Measurements from ENCODE around the gene MEX3A.
A peak's percentile ranks its signal among the peaks of the same experiment; 100 is the strongest.
"Not testable (repeated sequence)": the region's sequence is repeated elsewhere in the genome, so short reads cannot be mapped to it uniquely, and the experiment has no call there.

MEX3A gene

DNA sequence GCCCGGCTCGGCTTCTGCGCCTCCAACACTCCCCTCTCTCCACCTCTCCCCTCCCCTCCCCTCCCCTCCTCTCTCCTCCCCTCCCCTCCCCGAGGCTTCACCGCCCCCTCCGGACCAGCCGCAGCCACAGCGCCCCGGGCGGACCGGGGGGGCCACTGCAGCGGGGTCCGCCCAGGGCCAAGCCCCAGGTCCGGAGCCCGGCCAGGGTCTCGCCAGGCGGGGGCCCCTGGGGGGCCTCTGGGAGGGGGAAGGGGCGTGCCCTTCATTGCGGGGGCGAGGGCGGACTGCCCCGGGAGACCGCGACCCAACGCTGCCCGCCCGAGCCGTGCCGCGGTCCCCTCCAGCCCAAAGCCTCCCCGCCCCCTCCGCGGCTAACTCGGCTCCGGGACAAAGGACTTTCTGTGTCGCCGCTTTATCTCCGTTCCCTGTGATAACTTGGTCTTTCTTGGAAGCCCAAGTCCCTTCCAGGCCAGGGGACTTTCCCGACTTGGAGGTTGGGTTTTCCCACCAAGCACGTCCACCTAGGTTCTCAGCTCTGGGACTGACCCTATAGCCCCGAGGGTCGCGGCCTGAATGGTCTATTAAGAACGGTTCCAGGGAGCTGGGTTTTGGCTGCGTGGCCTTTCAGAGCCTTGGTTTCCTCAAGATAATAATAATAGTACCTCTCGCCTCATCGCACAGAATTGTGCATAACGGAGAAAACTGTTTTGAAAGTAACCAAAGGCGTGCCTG lies 28.3 kb downstream of the MEX3A start, which contains the start of gene UBQLN4:
Gene UBQLN4, minus strand, starts transcription at position 31 of the 732 bp plus-strand sequence. CDS start 97 bp downstream, outside the sequence.
- DNase-seq: peak; percentile 95

DNA sequence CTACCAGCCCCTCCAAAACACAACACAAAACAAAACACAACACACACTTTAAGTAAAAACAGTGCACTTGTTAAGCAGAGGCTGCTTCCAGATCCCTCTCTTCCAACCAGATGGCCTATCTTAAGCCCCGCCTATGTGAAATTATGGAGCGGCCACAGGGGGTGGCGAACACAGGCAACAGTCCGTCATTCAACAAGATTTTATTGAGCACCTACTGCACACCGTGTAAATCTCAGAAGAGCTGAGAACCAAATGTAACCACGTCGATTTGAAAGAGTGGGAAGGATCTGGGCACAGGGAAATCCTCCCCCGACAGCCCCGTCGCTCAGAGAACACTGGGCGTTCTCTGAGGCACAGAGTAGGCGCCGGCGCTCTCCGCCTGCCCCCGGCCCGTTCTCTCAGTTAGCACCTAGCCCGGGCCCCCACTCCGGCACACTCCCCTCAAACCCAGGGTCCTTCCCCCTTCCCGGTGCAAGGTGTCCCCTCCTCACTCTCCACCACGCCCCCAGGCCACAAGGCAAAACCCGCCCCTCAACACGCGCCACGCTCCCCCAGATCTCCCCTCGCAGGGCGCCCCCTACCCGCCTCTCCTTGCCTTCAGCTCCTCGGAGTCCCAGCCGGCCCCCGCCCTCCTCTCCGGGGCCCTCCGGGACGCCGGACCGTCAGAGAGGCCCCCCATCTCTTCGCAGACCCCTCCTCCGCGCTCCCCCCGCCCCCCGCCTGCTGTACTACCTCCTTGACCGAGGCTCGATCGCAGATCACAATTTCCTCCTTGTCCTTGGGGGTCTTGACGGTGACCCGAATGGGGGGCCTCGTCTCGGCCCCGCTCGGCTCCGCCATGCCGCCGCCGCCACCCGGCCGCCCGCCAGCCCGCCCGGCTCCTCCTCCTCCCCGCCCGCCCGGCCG lies 29.1 kb downstream of the MEX3A start:
- peak; percentile 83 for DNase-seq

GRCh38 chr1:156051011-156051725 lies 31.1 kb downstream of the MEX3A start:
- DNase-seq: no peak

DNA sequence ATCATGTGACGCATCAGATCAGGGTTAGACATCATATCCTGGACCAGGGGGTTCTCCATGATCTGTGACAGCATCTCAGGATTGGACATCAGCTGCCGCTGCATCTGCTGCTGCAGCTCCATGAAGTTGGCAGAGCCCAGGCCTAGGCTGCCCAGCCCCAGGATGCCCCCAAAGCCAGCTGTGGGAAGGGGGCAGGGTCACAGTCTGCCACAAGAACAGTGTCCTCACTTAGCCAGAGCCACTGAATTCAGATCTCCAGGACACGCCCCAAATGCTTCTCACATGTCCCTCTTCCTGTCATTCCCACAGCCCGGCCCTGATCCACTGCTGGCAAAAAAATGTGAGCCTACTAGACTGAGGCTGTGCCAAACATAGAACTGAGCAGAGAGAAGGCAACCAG lies 31.9 kb downstream of the MEX3A start:
- DNase-seq: peak; percentile 73

- DNase-seq: no peak
Measured at GRCh38 chr1:156048663-156049258, 33.5 kb downstream of the MEX3A start.

GRCh38 chr1:156045076-156045475 lies 37.2 kb downstream of the MEX3A start:
- no peak for DNase-seq

DNA sequence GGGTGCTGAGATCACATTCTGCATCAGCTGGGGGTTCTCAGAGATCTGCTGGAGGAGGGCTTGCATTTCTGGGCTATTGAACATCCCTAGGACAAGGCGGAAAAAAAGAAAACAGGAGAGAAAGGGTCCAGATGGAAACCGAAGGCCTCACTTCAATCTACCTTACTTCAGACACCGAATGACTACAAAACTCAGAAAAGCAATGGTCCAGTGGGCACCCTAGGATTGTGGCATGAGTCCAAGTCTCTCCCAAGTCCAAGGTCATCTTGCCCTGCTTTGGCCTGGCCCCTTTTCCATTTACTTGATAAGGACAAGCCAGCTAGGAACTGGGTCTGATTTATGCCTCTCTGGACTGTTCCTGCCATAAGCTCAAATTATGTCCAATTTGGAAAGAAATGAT lies 39.4 kb downstream of the MEX3A start:
- no peak for DNase-seq

- not testable (repeated sequence) for DNase-seq
Measured at GRCh38 chr1:156034991-156035390, 47.3 kb downstream of the MEX3A start.

GRCh38 chr1:156033011-156033410 lies 49.3 kb downstream of the MEX3A start:
- DNase-seq: no peak

DNA sequence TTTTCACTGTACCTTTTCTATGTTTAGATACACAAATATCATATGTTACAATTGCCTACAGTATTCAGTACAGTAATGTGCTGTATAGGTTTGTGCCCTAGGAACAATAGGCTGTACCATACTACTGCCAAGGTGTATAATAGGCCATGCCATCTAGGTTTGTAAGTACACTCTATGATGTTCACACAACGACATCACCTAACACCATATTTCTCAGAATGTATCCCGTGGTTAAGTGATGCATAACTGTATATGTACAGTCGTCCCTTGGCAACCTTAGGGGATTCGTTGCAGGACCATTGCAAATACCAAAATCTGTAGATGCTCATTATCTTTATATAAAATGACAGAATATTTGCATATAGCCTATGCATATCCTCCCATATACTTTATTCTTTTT lies 55.7 kb downstream of the MEX3A start:
- no peak for DNase-seq

- DNase-seq: peak; percentile 41
Measured at GRCh38 chr1:156025876-156026275, 56.4 kb downstream of the MEX3A start.

DNA sequence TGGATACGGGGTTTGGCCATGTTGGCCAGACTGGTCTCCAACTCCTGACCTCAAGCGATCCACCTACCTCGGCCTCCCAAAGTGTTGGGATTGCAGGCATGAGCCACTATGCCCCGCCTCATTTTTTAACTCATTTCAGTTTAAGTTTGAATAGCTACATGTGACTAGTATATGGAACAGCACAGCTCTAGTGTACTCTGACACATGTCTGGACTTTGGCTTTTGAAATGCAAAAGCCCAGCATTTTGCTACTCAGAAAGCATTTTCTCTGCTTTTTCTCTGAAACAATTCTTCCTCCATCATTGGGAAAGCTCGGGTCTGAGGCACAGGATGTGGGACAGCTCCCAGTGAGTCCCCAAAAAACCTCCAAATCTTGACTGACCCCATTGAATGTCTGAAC lies 57.5 kb downstream of the MEX3A start:
- DNase-seq: no peak
